OCI-M1 (cell line): ENCODE results near the gene PDE4B.

ENCODE experiments used
- DNase-seq: peaks from one replicate; lab custom pipeline; 2025; lab: John Stamatoyannopoulos, UW

PDE4B gene

GRCh38 chr1:66359815-66360214 lies 567.1 kb downstream of the PDE4B start:
- no peak for DNase-seq

GRCh38 chr1:66360285-66360724 lies 567.6 kb downstream of the PDE4B start:
- peak; percentile 18 for DNase-seq

- DNase-seq: no peak
Measured at GRCh38 chr1:66364578-66365391, 572.1 kb downstream of the PDE4B start.

- DNase-seq: no peak
Measured at GRCh38 chr1:66365635-66366034, 572.9 kb downstream of the PDE4B start.

- DNase-seq: no peak
Measured at GRCh38 chr1:66366634-66367033, 573.9 kb downstream of the PDE4B start.

GRCh38 chr1:66367369-66367768 lies 574.7 kb downstream of the PDE4B start:
- DNase-seq: no peak

- DNase-seq: no peak
Measured at GRCh38 chr1:66368261-66368660, 575.6 kb downstream of the PDE4B start.

DNA sequence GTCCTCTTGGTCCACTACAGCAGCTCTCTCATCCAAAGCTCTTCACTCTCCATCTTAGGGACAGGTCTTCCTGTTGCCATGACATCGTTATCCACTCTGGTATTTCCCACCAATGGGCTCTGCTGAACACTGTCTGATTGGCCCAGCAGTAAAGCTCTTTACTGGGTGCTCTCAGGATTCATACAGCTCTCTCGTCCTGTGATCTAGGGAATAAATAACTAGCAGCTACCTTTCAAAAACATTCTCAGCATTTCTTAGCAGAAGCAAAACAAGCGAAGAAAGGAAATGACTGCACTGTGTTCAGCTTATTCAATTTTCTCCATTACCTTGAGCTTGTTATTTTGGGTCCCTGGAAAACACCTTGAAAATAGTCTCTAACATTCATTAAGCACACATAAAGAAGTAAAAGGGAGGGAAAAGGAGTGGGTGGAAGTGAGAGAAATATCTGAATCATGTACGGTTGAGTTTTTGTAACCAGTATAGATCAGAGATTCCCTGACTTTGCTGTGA lies 577.8 kb downstream of the PDE4B start:
- no peak for DNase-seq

- no peak for DNase-seq
Measured at GRCh38 chr1:66371233-66372005, 578.7 kb downstream of the PDE4B start.

DNA sequence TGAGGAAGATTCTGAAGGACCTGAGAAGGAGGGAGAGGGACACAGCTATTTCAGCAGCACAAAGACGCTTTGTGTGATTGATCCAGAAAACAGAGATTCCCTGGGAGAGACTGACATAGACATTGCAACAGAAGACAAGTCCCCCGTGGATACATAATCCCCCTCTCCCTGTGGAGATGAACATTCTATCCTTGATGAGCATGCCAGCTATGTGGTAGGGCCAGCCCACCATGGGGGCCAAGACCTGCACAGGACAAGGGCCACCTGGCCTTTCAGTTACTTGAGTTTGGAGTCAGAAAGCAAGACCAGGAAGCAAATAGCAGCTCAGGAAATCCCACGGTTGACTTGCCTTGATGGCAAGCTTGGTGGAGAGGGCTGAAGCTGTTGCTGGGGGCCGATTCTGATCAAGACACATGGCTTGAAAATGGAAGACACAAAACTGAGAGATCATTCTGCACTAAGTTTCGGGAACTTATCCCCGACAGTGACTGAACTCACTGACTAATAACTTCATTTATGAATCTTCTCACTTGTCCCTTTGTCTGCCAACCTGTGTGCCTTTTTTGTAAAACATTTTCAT lies 579.9 kb downstream of the PDE4B start:
- DNase-seq: no peak

GRCh38 chr1:66373157-66373591 lies 580.5 kb downstream of the PDE4B start:
- no peak for DNase-seq

GRCh38 chr1:66374148-66374547 lies 581.5 kb downstream of the PDE4B start:
- no peak for DNase-seq

DNA sequence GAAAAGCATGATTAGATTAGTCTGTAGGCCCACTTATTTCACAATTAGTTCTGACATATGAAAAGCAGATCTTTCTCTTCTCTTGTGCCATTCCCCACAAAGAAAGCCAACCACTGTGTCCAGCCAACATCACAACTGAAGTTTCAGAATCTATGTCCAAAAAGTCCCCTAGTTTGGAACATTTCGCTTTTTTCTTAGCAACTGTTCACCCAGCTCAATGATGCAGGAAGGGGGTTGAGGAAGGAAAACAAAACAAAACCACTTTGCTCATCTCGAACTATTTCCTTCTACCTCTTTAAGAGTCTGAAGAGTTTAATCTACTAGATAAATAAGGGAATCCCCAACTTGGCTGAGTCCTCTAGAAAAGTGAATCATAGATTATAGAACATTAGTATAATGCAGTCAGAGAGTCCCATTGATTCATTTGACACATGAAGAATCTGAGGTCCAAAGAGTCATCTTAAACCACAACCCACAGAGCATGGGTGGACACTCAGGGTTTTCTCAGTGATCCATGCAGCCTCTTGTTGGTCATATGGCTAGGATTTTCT lies 581.9 kb downstream of the PDE4B start:
- DNase-seq: no peak

- DNase-seq: no peak
Measured at GRCh38 chr1:66375125-66375524, 582.4 kb downstream of the PDE4B start.

- peak; percentile 28 for DNase-seq
Measured at GRCh38 chr1:66380452-66381212, 587.9 kb downstream of the PDE4B start.

DNA sequence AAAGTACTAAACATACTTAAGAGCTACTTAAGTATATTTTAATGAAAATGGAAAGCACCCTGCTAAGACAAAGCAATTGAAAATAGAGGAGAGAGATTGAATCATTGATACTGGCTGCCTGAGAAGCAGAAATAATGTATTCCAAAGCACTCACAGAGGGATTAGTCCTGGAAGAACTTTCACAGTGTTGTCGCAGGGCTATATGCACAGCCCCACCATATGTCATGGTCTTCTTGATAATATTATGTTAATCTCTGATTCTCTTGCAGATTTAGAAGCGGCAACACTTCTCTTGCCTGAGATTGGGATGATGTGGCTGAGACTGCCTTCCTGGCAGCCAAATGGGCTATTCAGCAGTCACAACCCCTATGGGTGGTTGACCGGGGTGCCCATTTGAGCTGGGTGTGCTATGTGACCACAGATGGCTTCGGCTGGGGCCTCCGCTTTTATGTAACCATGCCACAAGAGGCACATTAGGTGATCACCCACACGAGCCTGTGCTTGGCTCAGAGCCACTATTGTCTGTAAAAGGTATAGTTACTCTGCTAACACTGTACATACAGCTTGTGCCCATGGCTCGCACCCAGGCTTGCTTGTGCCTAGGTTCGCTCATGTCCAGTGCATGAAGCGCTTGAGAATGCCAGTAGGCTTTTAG lies 589.1 kb downstream of the PDE4B start:
- DNase-seq: no peak

GRCh38 chr1:66383168-66383567 lies 590.5 kb downstream of the PDE4B start:
- DNase-seq: peak; percentile 11

DNA sequence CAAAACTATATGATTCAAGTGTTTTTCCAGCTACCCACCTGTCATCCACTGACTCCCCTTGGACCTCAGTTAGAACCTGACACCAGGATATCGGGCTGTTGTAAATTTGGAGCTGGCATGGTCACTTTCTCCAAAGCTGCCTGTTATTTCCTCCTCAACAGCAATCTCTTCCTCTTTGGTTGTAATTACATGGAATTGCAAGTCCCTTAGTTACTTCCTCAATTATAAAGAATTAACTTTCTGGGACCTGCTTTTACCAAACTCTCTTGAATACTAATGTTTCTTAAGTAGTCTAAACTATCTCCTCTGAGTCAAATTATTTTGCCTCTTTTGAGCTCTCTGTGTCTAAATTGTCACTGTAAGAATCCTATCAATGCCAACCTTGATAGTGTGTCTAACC lies 590.9 kb downstream of the PDE4B start:
- no peak for DNase-seq

- DNase-seq: no peak
Measured at GRCh38 chr1:66384258-66384921, 591.7 kb downstream of the PDE4B start.

- DNase-seq: peak; percentile 23
Measured at GRCh38 chr1:66386712-66387111, 594.0 kb downstream of the PDE4B start.
